B cell (primary cell): ENCODE measurements around the gene CEP95.
"Not testable (repeated sequence)": the region's sequence is repeated elsewhere in the genome, so short reads cannot be mapped to it uniquely, and the experiment has no call there.

Experiments
- CTCF ChIP-seq: fragments of 200-600 bp; IDR thresholded peaks from one replicate; pipeline ENCODE4 v1.8.0; 2022; ENCODE audit warnings: antibody characterized with exemption, mild to moderate bottlenecking
- EZH2 ChIP-seq: IDR thresholded peaks from 2 replicates; pipeline ENCODE4 v1.6.1; 2012; ENCODE audit warnings: borderline replicate concordance, low read depth, mild to moderate bottlenecking, moderate library complexity, low read length; ENCODE audit not compliant: insufficient read depth, poor library complexity, severe bottlenecking

- TF ChIP-seq CTCF, EZH2: not testable (repeated sequence)
These were observed 47.0 kb upstream of the CEP95 start for GRCh38 chr17:64459818-64460217.
